Hematopoietic multipotent progenitor cell treated with erythropoietin and hydrocortisone succinate and interleukin-3 and kit ligand, for 8 days (in vitro differentiated cells): ENCODE results near the gene CPD.

Experiments used
- DNase-seq: peaks from one replicate; pipeline ENCODE4 v3.0.0-alpha.2; 2015

CPD gene

GRCh38 chr17:30357476-30357875, 21.3 kb upstream of the CPD start:
- DNase-seq, result no peak

- no peak for DNase-seq
Measured at GRCh38 chr17:30358055-30358760, 20.5 kb upstream of the CPD start.

- DNase-seq, result no peak
Measured at GRCh38 chr17:30360086-30360808, 18.5 kb upstream of the CPD start.

- DNase-seq, result no peak
Measured at GRCh38 chr17:30361766-30362279, 16.9 kb upstream of the CPD start.

- DNase-seq, result no peak
Measured at GRCh38 chr17:30363715-30364202, 15.0 kb upstream of the CPD start.

- no peak for DNase-seq
Measured at GRCh38 chr17:30366536-30366935, 12.2 kb upstream of the CPD start.

- no peak for DNase-seq
Measured at GRCh38 chr17:30368912-30369720, 9.6 kb upstream of the CPD start.

GRCh38 chr17:30369995-30370394, 8.7 kb upstream of the CPD start:
- DNase-seq, result no peak

GRCh38 chr17:30372755-30373154, 6.0 kb upstream of the CPD start:
- DNase-seq, result no peak

- peak; percentile 38 for DNase-seq
Measured at GRCh38 chr17:30375661-30376060, 3.1 kb upstream of the CPD start.

GRCh38 chr17:30376621-30377452, 1.9 kb upstream of the CPD start:
- no peak for DNase-seq

- no peak for DNase-seq
Measured at GRCh38 chr17:30377574-30378240, 1.0 kb upstream of the CPD start.

- peak; percentile 56 for DNase-seq
Measured at GRCh38 chr17:30378241-30378824, 394 bp upstream of the CPD start.

GRCh38 chr17:30379303-30379902, 676 bp downstream of the CPD start:
- no peak for DNase-seq

- DNase-seq, result peak; percentile 38
Measured at GRCh38 chr17:30379903-30380381, 1.2 kb downstream of the CPD start.

- DNase-seq, result no peak
Measured at GRCh38 chr17:30380643-30381339, 2.1 kb downstream of the CPD start.

- DNase-seq, result no peak
Measured at GRCh38 chr17:30381340-30381659, 2.6 kb downstream of the CPD start.

- no peak for DNase-seq
Measured at GRCh38 chr17:30382345-30382744, 3.6 kb downstream of the CPD start.

- DNase-seq, result no peak
Measured at GRCh38 chr17:30388321-30389179, 9.8 kb downstream of the CPD start.
